Fibroblast of mammary gland (primary cell): Measurements from ENCODE around the gene ENTREP1.

Experiments used
- DNase-seq: peaks from one replicate; pipeline ENCODE4 v3.0.0-alpha.2; 2010; ENCODE audit warnings: low read depth
- H3K4me3 ChIP-seq: 2 replicates; pipeline ENCODE4 v1.5.1; 2011; ENCODE audit warnings: low read depth, mild to moderate bottlenecking, low read length, moderate library complexity; ENCODE audit not compliant: control insufficient read depth
- TF ChIP-seq, protein P1 (sequence below): conservative IDR thresholded peaks from 2 replicates; pipeline ENCODE4 v1.5.1; 2011; ENCODE audit warnings: low read depth, low read length, inconsistent platforms; ENCODE audit not compliant: control insufficient read depth, insufficient read depth

The ENTREP1 gene

DNA sequence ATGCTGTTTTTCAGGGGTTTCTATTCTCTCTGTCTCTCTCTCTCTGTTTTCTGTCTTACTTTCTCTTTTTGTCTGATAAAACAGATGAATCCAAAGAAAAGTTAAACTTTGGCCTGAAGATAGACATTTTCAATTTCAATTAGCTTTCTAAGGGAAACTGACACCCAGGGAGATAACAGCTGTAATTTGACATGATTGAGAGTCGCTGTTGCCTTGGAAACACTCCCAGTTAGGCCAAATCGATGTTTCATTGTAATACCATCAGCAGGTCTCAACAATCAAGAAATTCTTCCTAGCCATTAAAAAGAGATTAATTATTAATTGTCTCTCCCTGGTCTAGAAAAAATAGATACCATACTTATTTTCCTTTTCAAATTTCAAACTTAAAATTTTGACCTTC lies 53.0 kb downstream of the ENTREP1 start:
- DNase-seq: no peak
- TF ChIP-seq, protein P1, sequence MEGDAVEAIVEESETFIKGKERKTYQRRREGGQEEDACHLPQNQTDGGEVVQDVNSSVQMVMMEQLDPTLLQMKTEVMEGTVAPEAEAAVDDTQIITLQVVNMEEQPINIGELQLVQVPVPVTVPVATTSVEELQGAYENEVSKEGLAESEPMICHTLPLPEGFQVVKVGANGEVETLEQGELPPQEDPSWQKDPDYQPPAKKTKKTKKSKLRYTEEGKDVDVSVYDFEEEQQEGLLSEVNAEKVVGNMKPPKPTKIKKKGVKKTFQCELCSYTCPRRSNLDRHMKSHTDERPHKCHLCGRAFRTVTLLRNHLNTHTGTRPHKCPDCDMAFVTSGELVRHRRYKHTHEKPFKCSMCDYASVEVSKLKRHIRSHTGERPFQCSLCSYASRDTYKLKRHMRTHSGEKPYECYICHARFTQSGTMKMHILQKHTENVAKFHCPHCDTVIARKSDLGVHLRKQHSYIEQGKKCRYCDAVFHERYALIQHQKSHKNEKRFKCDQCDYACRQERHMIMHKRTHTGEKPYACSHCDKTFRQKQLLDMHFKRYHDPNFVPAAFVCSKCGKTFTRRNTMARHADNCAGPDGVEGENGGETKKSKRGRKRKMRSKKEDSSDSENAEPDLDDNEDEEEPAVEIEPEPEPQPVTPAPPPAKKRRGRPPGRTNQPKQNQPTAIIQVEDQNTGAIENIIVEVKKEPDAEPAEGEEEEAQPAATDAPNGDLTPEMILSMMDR: no peak
- H3K4me3 ChIP-seq: no peak overlapping the region

DNA sequence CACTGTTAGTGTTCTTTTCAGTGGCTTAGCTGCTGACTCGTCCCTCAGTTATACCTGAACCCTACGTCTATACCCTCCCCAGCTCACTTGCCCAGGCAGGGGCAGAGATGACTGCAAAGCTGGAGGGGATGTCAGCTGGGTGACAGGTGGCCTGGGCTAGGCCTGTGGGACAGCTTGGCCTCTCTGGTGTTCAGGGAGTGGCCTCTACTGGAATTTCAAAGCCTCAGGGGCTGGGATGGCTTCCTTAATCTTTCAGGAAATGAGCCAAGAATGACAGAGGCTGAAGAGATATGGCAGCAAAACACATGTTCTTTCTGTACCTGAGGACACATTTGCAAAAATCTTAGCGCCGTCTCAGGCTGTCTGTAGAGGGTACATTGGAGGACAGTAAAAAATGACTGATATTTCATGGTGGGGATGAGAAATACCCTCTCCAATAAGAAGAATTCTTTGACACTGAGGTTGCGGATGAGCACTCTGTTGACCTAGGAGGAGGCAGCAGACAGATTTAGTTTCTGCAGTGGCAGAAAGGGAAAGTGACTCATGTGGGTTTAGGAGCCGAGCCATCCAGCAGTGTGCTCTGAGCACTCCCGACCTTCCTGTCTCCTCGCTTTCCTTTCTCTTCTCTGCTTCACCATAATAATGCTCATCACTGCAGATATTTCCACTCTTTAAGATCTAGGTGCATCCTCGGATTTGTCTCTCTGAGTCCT lies 54.4 kb downstream of the ENTREP1 start:
- TF ChIP-seq, protein P1: no peak
- no peak overlapping the region for H3K4me3 ChIP-seq
- peak; percentile 74 for DNase-seq

DNA sequence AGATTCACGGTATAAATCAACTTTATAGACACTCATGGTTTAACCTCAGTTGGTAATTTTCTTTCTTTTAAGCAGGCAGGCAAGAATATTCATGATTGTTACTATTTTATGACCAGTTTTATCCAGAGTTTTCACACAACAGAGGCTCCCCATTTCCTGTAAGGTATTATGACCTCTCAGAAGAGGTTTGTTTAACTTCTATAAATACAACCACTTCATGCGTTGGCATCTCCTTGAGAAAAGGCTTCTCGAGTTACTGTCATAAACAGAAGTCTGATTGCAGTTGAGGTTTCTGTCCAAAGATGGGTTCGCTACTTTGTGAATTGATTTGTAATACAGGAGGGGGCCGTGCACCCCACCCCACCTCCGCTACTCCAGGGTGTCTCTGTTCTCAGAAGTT lies 55.3 kb downstream of the ENTREP1 start:
- TF ChIP-seq, protein P1: no peak
- no peak for DNase-seq

DNA sequence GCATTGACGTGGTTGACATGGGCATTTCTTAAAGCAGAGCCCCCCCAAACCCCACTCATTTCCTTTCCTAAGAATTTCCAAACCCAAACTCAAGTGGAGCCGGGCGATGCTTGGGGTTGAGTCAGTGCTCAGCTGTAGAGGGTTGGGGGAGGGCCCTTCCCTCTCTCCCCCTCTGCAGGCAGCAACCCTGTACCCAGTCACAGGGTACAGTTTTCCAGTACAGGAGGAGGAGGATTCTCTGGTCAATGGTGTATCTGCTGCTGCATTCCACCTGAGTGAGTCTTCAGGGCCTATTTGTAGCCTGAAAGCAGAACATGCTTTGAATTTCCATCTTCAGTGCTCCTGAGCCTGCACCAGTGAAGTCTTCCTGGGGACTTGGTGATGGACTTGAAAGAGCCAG lies 55.8 kb downstream of the ENTREP1 start:
- DNase-seq: peak; percentile 24
- H3K4me3 ChIP-seq: no peak overlapping the region
- TF ChIP-seq, protein P1: no peak

More for the DNA sequence above, 55.3 kb downstream of the ENTREP1 start:
- H3K4me3 ChIP-seq: no peak overlapping the region

DNA sequence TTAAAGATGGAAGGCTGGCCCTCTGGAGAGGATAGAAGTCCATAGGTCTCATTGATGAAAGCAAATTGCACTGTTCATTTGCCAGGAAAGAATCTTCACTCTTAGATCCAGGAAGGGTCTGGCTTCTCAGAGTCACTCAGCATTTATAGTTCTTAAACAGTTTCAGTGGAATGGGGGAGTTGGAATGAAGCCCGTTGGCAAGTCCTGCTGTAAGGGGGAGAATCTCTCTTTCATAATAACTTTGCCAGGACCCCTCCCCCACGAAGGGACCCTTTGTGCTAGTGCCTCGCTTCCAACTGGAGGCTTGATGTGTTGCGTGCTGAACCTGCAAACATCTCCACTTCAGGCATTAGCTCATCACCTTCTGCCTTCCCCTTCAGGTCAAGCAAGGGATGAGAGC lies 57.1 kb downstream of the ENTREP1 start:
- no peak for DNase-seq
- TF ChIP-seq, protein P1: no peak
- no peak overlapping the region for H3K4me3 ChIP-seq

DNA sequence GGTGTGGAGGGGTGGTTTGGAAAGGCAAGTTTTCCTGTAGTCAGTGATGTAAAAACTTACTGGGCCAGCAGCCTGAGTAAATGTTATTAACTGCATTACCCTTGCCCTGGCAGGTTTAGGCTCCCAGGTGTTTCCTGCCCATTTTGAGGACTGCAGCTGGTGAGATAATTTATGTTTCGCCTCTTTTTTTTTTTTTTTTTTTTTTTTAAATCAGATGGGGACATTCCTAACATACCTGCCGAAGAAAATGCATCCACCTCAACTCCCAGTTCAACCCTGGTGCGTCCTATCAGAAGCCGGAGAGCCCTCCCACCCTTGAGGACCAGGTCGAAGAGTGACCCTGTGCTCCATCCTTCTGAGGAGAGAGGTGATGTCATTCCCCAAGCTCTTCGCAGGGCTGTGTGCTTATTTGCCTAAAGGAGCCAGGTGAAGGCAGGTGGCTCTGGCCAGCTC lies 60.6 kb downstream of the ENTREP1 start:
- DNase-seq: no peak
- H3K4me3 ChIP-seq: no peak overlapping the region
- TF ChIP-seq, protein P1: no peak
